Body of pancreas (tissue), 4 donors: ENCODE measurements around the gene CCDC148.

ENCODE experiments used
- CTCF ChIP-seq, 7 experiments: fragments of 450-650 bp in 4 of 7; fragments of 200-600 bp in 3 of 7; sonication (generic) in 3 of 7; IDR thresholded peaks; one replicate each; pipeline ENCODE4 v1.5.1; 2016 to 2019; ENCODE audit warnings: antibody characterized with exemption in 7 of 7
- POLR2A ChIP-seq, 3 donors: fragments of 450-650 bp; IDR thresholded peaks; one replicate each; pipeline ENCODE4 v1.6.1; 2016; ENCODE audit warnings: antibody characterized with exemption in 3 of 3, mild to moderate bottlenecking in 2 of 3

GRCh38 chr2:158321264-158321663, 135.3 kb downstream of the CCDC148 start:
- TF ChIP-seq CTCF (IDR thresholded peaks at IDR 0.05) = no peak
- no peak for TF ChIP-seq POLR2A (IDR thresholded peaks at IDR 0.05)
